HG03139 (cell line): ENCODE results near the gene SHISA4.
"Not testable (repeated sequence)": the region's sequence is repeated elsewhere in the genome, so short reads cannot be mapped to it uniquely, and the experiment has no call there.

Experiments
- ATAC-seq: cut with Tn5 transposase; IDR thresholded peaks from one replicate; pipeline ENCODE4 v1.9.1; 2021; ENCODE audit not compliant: unreplicated experiment

The SHISA4 gene

GRCh38 chr1:201888282-201889089 is at the start of gene SHISA4:
Gene SHISA4, plus strand, starts transcription at chr1:201888898. Its CDS starts 97 bp downstream, at chr1:201888995.
- no peak for ATAC-seq

- not testable (repeated sequence) for ATAC-seq
Measured at GRCh38 chr1:201839089-201839488, 49.6 kb upstream of the SHISA4 start.

- ATAC-seq, result no peak
Measured at GRCh38 chr1:201840055-201840454, 48.6 kb upstream of the SHISA4 start.

- no peak for ATAC-seq
Measured at GRCh38 chr1:201840490-201840889, 48.2 kb upstream of the SHISA4 start.

GRCh38 chr1:201841265-201841912 is 47.3 kb upstream of the SHISA4 start:
- no peak for ATAC-seq

GRCh38 chr1:201842472-201843027 is 46.1 kb upstream of the SHISA4 start:
- no peak for ATAC-seq

GRCh38 chr1:201845331-201846083 is 43.2 kb upstream of the SHISA4 start:
- no peak for ATAC-seq

GRCh38 chr1:201847150-201847549 is 41.5 kb upstream of the SHISA4 start:
- ATAC-seq, result no peak

- no peak for ATAC-seq
Measured at GRCh38 chr1:201848230-201848629, 40.5 kb upstream of the SHISA4 start.

GRCh38 chr1:201849372-201850052 is 39.2 kb upstream of the SHISA4 start:
- ATAC-seq, result no peak

- no peak for ATAC-seq
Measured at GRCh38 chr1:201850053-201850397, 38.7 kb upstream of the SHISA4 start.

- ATAC-seq, result no peak
Measured at GRCh38 chr1:201851949-201852348, 36.7 kb upstream of the SHISA4 start.

GRCh38 chr1:201856722-201857121 is 32.0 kb upstream of the SHISA4 start:
- not testable (repeated sequence) for ATAC-seq

GRCh38 chr1:201859424-201859823 is 29.3 kb upstream of the SHISA4 start:
- ATAC-seq, result no peak

GRCh38 chr1:201861448-201861847 is 27.2 kb upstream of the SHISA4 start:
- ATAC-seq, result no peak

GRCh38 chr1:201870397-201870796 is 18.3 kb upstream of the SHISA4 start:
- ATAC-seq, result no peak

GRCh38 chr1:201874672-201875071 is 14.0 kb upstream of the SHISA4 start:
- no peak for ATAC-seq

- no peak for ATAC-seq
Measured at GRCh38 chr1:201876148-201876818, 12.4 kb upstream of the SHISA4 start.

GRCh38 chr1:201877877-201878401 is 10.8 kb upstream of the SHISA4 start:
- no peak for ATAC-seq

- no peak for ATAC-seq
Measured at GRCh38 chr1:201880928-201881571, 7.6 kb upstream of the SHISA4 start.
